Skeletal muscle tissue (tissue), 4 donors: ENCODE data around the gene RRAS2. TPM values are rescaled to one million over a fixed set of nuclear protein-coding genes. Genes with fewer than 3 reads are reported as not detected.
"Not testable (repeated sequence)": the region's sequence is repeated elsewhere in the genome, so short reads cannot be mapped to it uniquely, and the experiment has no call there.

ENCODE experiments used
- H3K27ac ChIP-seq: one replicate; pipeline ENCODE4 v1.7.0; 2013; ENCODE audit warnings: mild to moderate bottlenecking, low read depth, low read length, inconsistent platforms
- H3K27me3 ChIP-seq, 3 donors: one replicate each; pipeline ENCODE4 v1.7.0; 2013; ENCODE audit warnings: low read length in 3 of 3; ENCODE audit not compliant: control insufficient read depth in 3 of 3, insufficient read depth in 3 of 3
- H3K36me3 ChIP-seq, 3 donors: one replicate each; pipeline ENCODE4 v1.7.0; 2013; ENCODE audit warnings: low read length in 3 of 3; ENCODE audit not compliant: control insufficient read depth in 3 of 3, insufficient read depth in 3 of 3
- H3K4me1 ChIP-seq, 3 donors: one replicate each; pipeline ENCODE4 v1.7.0; 2013; ENCODE audit warnings: low read length in 3 of 3, mild to moderate bottlenecking in 3 of 3; ENCODE audit not compliant: control insufficient read depth in 3 of 3, insufficient read depth in 3 of 3
- H3K4me3 ChIP-seq, 3 donors: one replicate each; pipeline ENCODE4 v1.7.0; 2013; ENCODE audit warnings: low read length in 3 of 3
- H3K9ac ChIP-seq, 3 donors: one replicate each; pipeline ENCODE4 v1.7.0; 2013; ENCODE audit warnings: low read length in 3 of 3, mild to moderate bottlenecking in 3 of 3, moderate library complexity in 2 of 3, low read depth in 1 of 3
- H3K9me3 ChIP-seq, 3 donors: one replicate each; pipeline ENCODE4 v1.7.0; 2013; ENCODE audit warnings: low read length in 3 of 3; ENCODE audit not compliant: control insufficient read depth in 3 of 3
- total RNA-seq: library from RNA; depleted of rRNA; stranded (reverse); fragments of >200 nt; gene quantifications from one replicate; pipeline ENCODE4 v1.2.3, GENCODE V29; 2014
- donor health status: Osteomylitis.

RRAS2 gene
- total RNA-seq, 1 donor from 2014 or later, result 39.7 TPM

DNA sequence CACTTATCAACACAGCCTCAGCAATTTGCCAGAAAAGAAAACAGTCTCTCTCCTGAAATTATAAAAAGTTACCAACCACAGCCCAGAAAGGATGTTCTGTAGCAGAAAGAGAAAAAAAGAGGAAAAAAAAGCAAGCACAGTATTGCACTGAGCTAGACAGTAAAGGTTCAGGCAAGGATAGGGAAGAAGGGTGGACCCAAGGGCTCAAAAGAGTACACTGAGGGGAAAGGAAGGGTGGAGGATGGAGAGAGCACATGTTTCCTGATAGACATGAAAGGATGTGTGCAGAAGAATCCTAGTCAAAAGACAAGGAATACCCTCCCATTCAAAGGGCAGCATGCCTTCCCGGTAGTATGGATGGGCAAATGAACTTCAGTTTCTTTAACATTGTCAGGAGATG lies 59.1 kb downstream of the RRAS2 start:
- no peak overlapping the region for H3K4me3 ChIP-seq
- H3K27ac ChIP-seq, result no peak overlapping the region
- H3K27me3 ChIP-seq, result no peaks in the 10 kb centered on the region
- no peak overlapping the region for H3K9ac ChIP-seq
- no peaks in the 10 kb centered on the region for H3K9me3 ChIP-seq
- H3K4me1 ChIP-seq, result peaks cover 14 to 29% (median 14%) of the 10 kb centered on the region in 3 donors
- no peaks in the 10 kb centered on the region for H3K36me3 ChIP-seq

DNA sequence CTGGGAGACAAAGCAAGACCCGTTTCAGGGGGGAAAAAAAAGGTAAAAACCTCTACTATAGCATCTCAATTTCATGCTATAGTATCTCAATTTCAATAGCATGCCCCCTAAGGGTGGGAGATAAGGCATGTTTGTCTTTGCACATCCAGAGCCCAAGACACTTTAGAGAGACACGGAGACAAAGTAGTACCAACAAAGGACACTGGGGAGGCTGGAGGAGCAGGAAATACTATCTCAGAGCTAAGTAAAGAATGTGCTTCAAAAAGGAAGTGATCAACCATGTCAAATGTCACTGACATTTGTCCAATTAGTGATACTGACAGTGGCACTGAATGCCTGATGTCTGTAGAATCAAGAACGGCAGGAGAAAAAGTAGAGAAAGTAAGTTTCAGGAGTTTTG lies 68.6 kb downstream of the RRAS2 start:
- Histone ChIP-seq H3K36me3 (peaks cover 2 to 8% (median 4%) of the 10 kb centered on the region in 3 donors), H3K9me3 (no peaks in the 10 kb centered on the region), H3K27me3 (no peaks in the 10 kb centered on the region), H3K4me3 (no peak overlapping the region), H3K27ac (no peak overlapping the region), H3K4me1 (no peaks in the 10 kb centered on the region), H3K9ac (no peak overlapping the region)

DNA sequence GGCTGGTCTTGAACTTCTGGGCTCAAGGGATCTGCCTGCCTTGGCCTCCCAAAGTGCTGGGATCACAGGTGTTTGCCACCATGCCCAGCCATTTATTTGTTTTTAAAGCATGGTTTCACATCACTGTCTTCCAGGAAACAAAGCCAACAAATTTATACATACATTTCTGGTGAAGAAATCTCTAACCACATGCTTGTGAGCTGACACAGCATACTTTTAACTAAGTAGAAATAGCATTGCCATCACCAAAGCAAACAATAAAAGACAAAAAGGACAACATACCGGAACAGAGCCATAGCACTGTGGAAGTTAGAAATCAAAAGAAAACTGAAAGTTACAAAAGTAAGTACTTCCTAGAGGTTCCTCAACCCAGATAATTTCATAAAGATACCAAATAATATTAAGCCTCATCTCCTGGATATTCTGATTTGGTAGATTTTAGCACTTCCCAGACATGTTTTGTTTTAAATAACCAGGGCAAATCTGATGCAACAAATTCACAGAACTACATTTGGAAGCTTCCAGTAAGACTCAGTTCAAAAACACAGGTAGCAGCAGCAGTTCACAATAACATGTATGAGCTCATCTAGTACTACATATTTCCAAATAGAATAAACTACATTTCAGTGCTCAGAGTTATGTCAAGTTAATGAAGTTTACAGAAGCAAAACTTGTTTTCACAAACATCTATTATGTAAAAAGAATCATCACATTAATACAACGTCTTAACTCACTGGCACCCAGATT lies 70.6 kb downstream of the RRAS2 start:
- Histone ChIP-seq H3K9me3 (no peaks in the 10 kb centered on the region), H3K27ac (no peak overlapping the region), H3K36me3 (peaks cover 1 to 6% (median 2%) of the 10 kb centered on the region in 3 donors), H3K4me1 (no peaks in the 10 kb centered on the region), H3K4me3 (no peak overlapping the region), H3K9ac (no peak overlapping the region), H3K27me3 (no peaks in the 10 kb centered on the region)

DNA sequence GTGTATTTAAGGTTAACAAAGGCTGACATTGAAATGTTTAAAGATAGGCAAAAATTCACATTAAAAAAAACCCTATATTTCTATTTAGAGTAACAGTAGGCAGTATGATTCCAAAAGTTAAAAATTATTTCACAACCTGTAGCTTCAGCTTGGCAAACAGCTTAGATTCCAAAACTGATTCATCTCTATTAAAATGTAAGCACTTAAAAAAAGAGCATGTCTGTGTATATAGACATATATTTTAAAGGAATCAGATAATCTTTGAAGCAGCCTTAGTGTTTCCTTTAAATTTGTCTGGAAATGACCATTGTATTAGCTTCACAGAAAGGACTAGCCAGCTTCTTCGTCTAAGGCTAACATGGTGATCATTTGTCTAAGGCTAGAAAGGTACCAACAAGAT lies 80.1 kb downstream of the RRAS2 start:
- H3K9ac ChIP-seq, H3K4me3 ChIP-seq, H3K9me3 ChIP-seq, H3K4me1 ChIP-seq, H3K36me3 ChIP-seq, H3K27me3 ChIP-seq, H3K27ac ChIP-seq: not testable (repeated sequence)

DNA sequence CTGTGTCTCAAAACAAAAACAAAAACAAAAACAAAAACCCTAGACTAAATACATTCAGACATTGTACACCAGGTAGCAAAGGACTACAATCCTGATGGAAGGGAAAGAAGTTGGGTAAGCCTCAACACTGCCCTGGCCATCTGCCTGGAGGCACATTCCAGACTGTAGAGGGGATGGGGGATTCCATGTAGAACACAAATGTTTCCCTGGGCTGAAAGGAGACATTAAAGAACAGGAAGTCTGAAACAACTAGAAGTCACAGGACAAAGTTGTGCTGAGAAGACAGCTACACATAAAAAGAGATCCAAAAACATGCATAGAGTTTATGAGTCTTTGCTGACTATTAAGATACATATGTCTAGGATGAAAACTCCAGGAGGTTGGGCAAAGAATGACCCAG lies 83.9 kb downstream of the RRAS2 start:
- no peaks in the 10 kb centered on the region for H3K4me1 ChIP-seq
- peaks cover 2 to 7% (median 2%) of the 10 kb centered on the region in 3 donors for H3K36me3 ChIP-seq
- H3K9me3 ChIP-seq, result no peaks in the 10 kb centered on the region
- H3K27me3 ChIP-seq, result no peaks in the 10 kb centered on the region
- no peak overlapping the region for H3K27ac ChIP-seq
- no peak overlapping the region for H3K4me3 ChIP-seq
- no peak overlapping the region for H3K9ac ChIP-seq

DNA sequence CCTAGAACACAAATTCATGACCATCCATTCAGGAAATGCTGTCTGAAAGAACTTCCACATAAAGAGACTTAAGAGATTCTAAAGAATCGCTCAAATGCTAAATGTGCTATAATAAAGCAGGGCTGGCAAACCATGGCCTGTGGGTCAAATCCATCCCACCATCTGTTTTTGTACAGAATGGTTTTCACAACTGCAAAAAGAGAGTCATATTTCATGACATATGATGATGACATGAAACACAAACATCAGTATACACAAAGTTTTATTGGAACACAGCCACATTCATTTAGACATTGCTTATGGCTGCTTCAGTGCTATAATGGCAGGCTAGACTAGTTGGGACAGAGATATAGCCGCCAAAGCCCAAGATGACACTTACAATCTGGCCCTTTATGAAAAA lies 85.1 kb downstream of the RRAS2 start:
- Histone ChIP-seq H3K4me1 (no peaks in the 10 kb centered on the region), H3K27ac (no peak overlapping the region), H3K9ac (no peak overlapping the region), H3K9me3 (no peaks in the 10 kb centered on the region), H3K27me3 (no peaks in the 10 kb centered on the region), H3K36me3 (peaks cover 0 to 2% (median 0%) of the 10 kb centered on the region in 3 donors), H3K4me3 (no peak overlapping the region)

- Histone ChIP-seq H3K36me3 (peaks cover 0 to 2% (median 0%) of the 10 kb centered on the region in 3 donors), H3K27me3 (no peaks in the 10 kb centered on the region), H3K9ac (no peak overlapping the region), H3K9me3 (no peaks in the 10 kb centered on the region), H3K4me3 (no peak overlapping the region), H3K4me1 (no peaks in the 10 kb centered on the region), H3K27ac (no peak overlapping the region)
Observed at GRCh38 chr11:14270690-14271542, 88.1 kb downstream of the RRAS2 start.

GRCh38 chr11:14269692-14270573 lies 89.0 kb downstream of the RRAS2 start:
- no peak overlapping the region for H3K27ac ChIP-seq
- H3K36me3 ChIP-seq, result peaks cover 0 to 2% (median 0%) of the 10 kb centered on the region in 3 donors
- no peaks in the 10 kb centered on the region for H3K27me3 ChIP-seq
- no peaks in the 10 kb centered on the region for H3K4me1 ChIP-seq
- H3K9ac ChIP-seq, result no peak overlapping the region
- no peak overlapping the region for H3K4me3 ChIP-seq
- no peaks in the 10 kb centered on the region for H3K9me3 ChIP-seq

DNA sequence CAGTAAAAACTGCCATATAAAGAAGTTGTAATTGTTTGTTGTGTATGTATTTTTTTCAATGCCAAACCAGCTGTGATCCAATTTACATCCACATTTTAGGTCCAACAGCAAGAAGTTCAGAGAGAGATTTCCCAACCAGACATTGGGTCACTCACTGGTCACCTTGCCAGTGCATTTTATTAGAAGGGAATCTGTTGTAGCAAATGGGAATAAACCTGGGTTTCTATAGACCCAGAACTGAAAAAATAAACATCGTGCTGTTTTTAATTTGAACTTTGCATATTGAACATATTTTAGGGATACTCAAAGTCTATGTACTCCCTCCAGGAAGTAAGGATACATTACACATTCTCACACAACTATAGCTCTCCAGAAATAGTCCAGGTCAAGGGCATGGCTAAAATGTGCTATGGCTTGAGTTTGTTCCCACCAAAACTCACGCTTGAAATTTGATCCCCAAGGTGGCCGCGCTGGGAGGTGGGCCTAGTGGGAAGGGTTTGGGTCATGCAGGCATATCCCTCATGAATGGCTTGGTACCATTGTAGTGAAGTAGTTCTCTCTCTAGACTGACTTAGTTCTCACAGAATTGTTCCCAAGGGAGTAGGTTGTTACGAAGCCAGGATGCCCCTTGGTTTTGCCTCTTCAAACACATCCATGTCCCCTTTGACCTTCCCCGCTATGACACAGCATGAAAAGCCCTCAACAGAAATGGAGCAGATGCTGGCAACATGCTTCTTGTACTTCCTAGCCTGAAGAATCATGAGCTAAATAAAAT lies 90.9 kb downstream of the RRAS2 start:
- Histone ChIP-seq H3K4me3 (no peak overlapping the region), H3K4me1 (no peaks in the 10 kb centered on the region), H3K36me3 (peaks cover 0 to 2% (median 0%) of the 10 kb centered on the region in 3 donors), H3K27me3 (no peaks in the 10 kb centered on the region), H3K9me3 (no peaks in the 10 kb centered on the region), H3K27ac (no peak overlapping the region), H3K9ac (no peak overlapping the region)
